Measurements from ENCODE around the gene GJA9. TPM values are rescaled to one million over a fixed set of nuclear protein-coding genes. Genes with fewer than 3 reads are reported as not detected.

GJA9 gene
- total and polyA plus RNA-seq, 2 of the 8 experiments (the other 6 are each of a cell fraction or from before 2014, with no cell fraction given), result not detected

- Histone ChIP-seq H3K4me1 (replicated peaks in 1 of 4; ENCODE audit: control insufficient read depth in 3 of 4, insufficient read depth in 4 of 4, low read length in 3 of 4) (no peaks in the 10 kb centered on the region), H4K5ac (ENCODE audit: insufficient read length, low read depth, low read length) (no peak overlapping the region), H3K36me3 (ENCODE audit: control insufficient read depth in 2 of 4, insufficient read depth in 4 of 4, low read length in 3 of 4) (no peaks in the 10 kb centered on the region), H2AFZ (ENCODE audit: low read length) (no peak overlapping the region), H2BK12ac (ENCODE audit: low read depth, low read length) (no peak overlapping the region), H3K27me3 (replicated peaks in 1 of 4; ENCODE audit: control insufficient read depth in 3 of 4, extremely low read depth in 1 of 4, insufficient read depth in 3 of 4, low read length in 3 of 4) (no peaks in the 10 kb centered on the region), H2BK5ac (ENCODE audit: low read depth, low read length) (no peak overlapping the region), H3K4me2 (ENCODE audit: insufficient read depth in 1 of 2, low read depth in 2 of 2, low read length in 2 of 2) (no peak overlapping the region), H4K20me1 (replicated peaks in 1 of 2; ENCODE audit: control insufficient read depth in 1 of 2, insufficient read depth in 2 of 2, low read length in 2 of 2) (no peaks in the 10 kb centered on the region), H3K18ac (ENCODE audit: extremely low read depth, low read length) (no peak overlapping the region), H4K8ac (ENCODE audit: extremely low read depth, insufficient read depth, low read length) (no peak overlapping the region), H3K4me3 (ENCODE audit: extremely low read depth in 1 of 4, insufficient read depth in 2 of 4, low read depth in 3 of 4, low read length in 4 of 4) (no peak overlapping the region), H2BK20ac (ENCODE audit: low read length) (no peak overlapping the region), H3K9me3 (ENCODE audit: insufficient read depth in 2 of 2, low read depth in 1 of 2, low read length in 1 of 2) (no peaks in the 10 kb centered on the region), H3K14ac (ENCODE audit: insufficient read length) (no peak overlapping the region), H2BK120ac (replicated peaks; ENCODE audit: low read depth, low read length) (no peak overlapping the region), H3K9ac (replicated peaks in 1 of 4; ENCODE audit: extremely low read depth in 1 of 4, low read depth in 3 of 4, low read length in 3 of 4) (no peak overlapping the region), H3K79me2 (ENCODE audit: control insufficient read depth in 1 of 2, insufficient read depth in 2 of 2, low read length in 2 of 2) (no peaks in the 10 kb centered on the region), H3K79me1 (ENCODE audit: low read depth, low read length) (no peaks in the 10 kb centered on the region), H3K23ac (ENCODE audit: insufficient read length) (no peak overlapping the region), H2AK5ac (ENCODE audit: low read depth, low read length) (no peak overlapping the region), H3K56ac (replicated peaks; ENCODE audit: insufficient read length, low read depth, low read length) (no peak overlapping the region), H2BK15ac (ENCODE audit: low read length) (no peak overlapping the region), H3K23me2 (ENCODE audit: low read depth, low read length) (no peaks in the 10 kb centered on the region), H3K27ac (ENCODE audit: low read depth, low read length) (no peak overlapping the region), H4K91ac (replicated peaks; ENCODE audit: insufficient read length, low read length) (no peak overlapping the region), H3K4ac (replicated peaks; ENCODE audit: insufficient read length, low read depth, low read length) (no peak overlapping the region)
- 97% methylated on average over 3 of the region's 3 CpGs; no CpG with 5 or more reads in 1 of the 2 experiments for WGBS, 2 experiments (ENCODE audit: extremely low coverage in 1 of 2, insufficient coverage in 1 of 2, insufficient read length in 1 of 2, insufficient replicate concordance in 2 of 2, low coverage in 1 of 2, low lambda C conversion rate in 2 of 2, missing lambda C conversion rate in 1 of 2)
- POLR2A ChIA-PET (ENCODE audit: partially characterized antibody), result interaction anchor here (1.2 kb wide), 1 partner anchor 14 kb away, joined by 3 read pairs; no protein-coding TSS in a partner anchor
- DNase-seq (ENCODE audit: low read depth in 1 of 2, low spot score in 2 of 2), result no peak
- FAIRE-seq, result no peak
- CTCF ChIA-PET (ENCODE audit: partially characterized antibody), result interaction anchor here (1.4 kb wide), 1 partner anchor 23 kb away, joined by 3 read pairs; no protein-coding TSS in a partner anchor
- no peak for TF ChIP-seq E2F6 (IDR thresholded peaks at IDR 0.05)
- no peak for TF ChIP-seq ZNF274 (IDR thresholded peaks at IDR 0.05; ENCODE audit: borderline replicate concordance, extremely low read depth, low read length)
- no peak for TF ChIP-seq CTBP2 (IDR thresholded peaks at IDR 0.05; ENCODE audit: borderline replicate concordance, insufficient read depth, insufficient read length, low read length)
- TF ChIP-seq ASH2L (IDR thresholded peaks at IDR 0.05; ENCODE audit: low read length), result no peak
- no peak for TF ChIP-seq KDM4A (IDR thresholded peaks at IDR 0.05; ENCODE audit: low read depth, low read length, severe bottlenecking)
- TF ChIP-seq MAFK (IDR thresholded peaks at IDR 0.05; ENCODE audit: low read depth, low read length), result no peak
Measured at GRCh38 chr1:38915352-38915948, 34.1 kb upstream of the GJA9 start.
